ENCODE measurements around the gene PFDN5. TPM values are rescaled to one million over a fixed set of nuclear protein-coding genes. Genes with fewer than 3 reads are reported as not detected.

The PFDN5 gene
- total RNA-seq, 2 experiments from 2014 or later, result 305 to 335 TPM

DNA sequence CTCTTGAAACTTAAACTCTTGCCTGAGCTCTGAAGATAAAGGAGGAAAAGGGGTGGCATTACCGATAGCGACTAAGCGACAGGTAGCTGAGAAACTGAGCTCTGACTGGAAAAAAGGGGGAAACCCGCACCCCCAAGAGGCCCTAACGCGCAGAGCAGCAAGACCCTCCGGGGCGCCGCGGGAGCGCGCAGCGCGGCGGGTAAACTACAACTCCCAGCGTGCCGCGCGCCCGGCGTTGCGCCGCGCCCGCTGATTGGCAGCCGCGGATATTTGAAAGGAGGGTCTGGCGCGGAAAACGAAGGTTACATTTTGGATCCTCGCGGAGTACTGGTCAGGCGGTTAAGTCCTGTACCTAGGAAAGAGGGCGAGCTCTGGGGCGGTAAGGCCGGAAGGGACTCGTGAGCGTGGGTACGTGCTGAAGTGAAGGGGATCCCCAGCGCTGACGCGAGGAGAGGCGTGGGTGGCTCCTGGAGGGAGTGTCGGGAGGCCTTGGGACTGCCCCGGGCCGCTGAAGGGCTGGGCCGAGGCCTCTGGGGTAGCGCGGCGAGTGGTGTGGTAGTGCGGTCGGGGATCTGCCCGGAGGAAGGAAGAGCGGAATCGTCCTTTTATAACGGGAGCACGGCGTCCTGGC, 27.2 kb upstream of the PFDN5 start, which contains the start of gene ESPL1:
Gene ESPL1 (plus strand): TSS at position 301 of the 631 bp plus-strand sequence. CDS start 468 bp downstream, outside the sequence.
- ChIA-PET POLR2A (interaction anchor here (0.6 to 1.5 kb wide), 4 partner anchors 9 to 59 kb away, joined by 3 to 5 read pairs (median 3); no protein-coding TSS in a partner anchor), CTCF (interaction anchor here (0.6 to 8.0 kb wide), 27 partner anchors 9 to 241 kb away, joined by 3 to 117 read pairs (median 4); partner anchors contain the start of genes AAAS, CSAD and MYG1)
- Mint-ChIP-seq H3K4me3 (peak within 1 kb of the TSS; percentile 99), H3K27ac (peak within 1 kb of the TSS; percentile 97), H3K4me1 (peaks cover 53% of the 10 kb centered on the region), H3K27me3 (no peaks in the 10 kb centered on the region), H3K9me3 (no peaks in the 10 kb centered on the region), H3K36me3 (ENCODE audit: low read depth) (peaks cover 40% of the 10 kb centered on the region)
- DNase-seq, result peak; percentile 85

DNA sequence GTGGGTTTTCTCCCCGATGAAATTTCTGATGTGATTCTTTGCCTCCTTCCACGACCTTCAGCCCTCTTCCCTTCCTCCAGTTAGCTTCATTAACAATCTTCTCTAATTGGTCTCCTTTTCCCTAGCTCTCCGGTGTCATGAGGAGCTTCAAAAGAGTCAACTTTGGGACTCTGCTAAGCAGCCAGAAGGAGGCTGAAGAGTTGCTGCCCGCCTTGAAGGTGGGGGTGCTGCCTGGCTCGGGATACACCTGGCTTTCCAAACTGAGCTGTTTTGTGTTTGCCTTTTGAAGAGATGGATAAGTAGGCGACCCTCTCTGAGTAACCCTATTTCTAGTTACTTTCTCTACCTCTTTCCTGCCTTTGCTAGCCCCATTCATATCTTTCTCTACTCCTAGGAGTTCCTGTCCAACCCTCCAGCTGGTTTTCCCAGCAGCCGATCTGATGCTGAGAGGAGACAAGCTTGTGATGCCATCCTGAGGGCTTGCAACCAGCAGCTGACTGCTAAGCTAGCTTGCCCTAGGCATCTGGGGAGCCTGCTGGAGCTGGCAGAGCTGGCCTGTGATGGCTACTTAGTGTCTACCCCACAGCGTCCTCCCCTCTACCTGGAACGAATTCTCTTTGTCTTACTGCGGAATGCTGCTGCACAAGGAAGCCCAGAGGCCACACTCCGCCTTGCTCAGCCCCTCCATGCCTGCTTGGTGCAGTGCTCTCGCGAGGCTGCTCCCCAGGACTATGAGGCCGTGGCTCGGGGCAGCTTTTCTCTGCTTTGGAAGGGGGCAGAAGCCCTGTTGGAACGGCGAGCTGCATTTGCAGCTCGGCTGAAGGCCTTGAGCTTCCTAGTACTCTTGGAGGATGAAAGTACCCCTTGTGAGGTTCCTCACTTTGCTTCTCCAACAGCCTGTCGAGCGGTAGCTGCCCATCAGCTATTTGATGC, 26.4 kb upstream of the PFDN5 start:
- Mint-ChIP-seq H3K4me1 (peaks cover 53% of the 10 kb centered on the region), H3K27me3 (no peaks in the 10 kb centered on the region), H3K9me3 (no peaks in the 10 kb centered on the region), H3K4me3 (peak overlapping the region; percentile 99), H3K36me3 (ENCODE audit: low read depth) (peaks cover 42% of the 10 kb centered on the region), H3K27ac (peak overlapping the region; percentile 97)
- CTCF ChIA-PET, result interaction anchor here (0.7 to 8.0 kb wide), 25 partner anchors 9 to 240 kb away, joined by 3 to 117 read pairs (median 4); partner anchors contain the start of genes AAAS, CSAD and PFDN5
- no peak for DNase-seq
- POLR2A ChIA-PET, result interaction anchor here (0.6 to 1.5 kb wide), 3 partner anchors 9 to 49 kb away, joined by 3 read pairs; no protein-coding TSS in a partner anchor

DNA sequence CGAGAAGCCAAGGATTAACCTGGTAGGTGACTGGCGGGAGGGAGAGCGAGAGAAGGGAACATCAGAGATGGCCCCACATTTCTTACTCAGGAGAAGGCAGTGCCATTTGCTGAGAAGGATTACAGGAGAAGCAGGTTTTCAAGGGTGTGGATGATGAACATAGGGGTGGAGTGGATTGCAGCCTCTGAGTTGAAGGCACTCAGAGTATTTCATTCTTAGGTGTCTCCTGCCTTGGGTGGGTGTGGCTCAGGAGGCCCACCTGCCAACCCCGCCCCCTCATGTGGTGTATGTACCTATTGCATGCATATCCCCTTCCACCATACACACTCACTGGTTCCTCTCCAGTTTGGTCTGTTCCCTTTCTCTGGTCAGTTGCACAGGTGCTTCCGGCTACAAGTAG, 20.9 kb upstream of the PFDN5 start:
- Mint-ChIP-seq H3K4me1 (peaks cover 37% of the 10 kb centered on the region), H3K27me3 (no peaks in the 10 kb centered on the region), H3K36me3 (ENCODE audit: low read depth) (peaks cover 65% of the 10 kb centered on the region), H3K4me3 (no peak overlapping the region), H3K27ac (no peak overlapping the region), H3K9me3 (no peaks in the 10 kb centered on the region)
- CTCF ChIA-PET, result no interaction called here
- POLR2A ChIA-PET, result no interaction called here
- DNase-seq, result no peak

DNA sequence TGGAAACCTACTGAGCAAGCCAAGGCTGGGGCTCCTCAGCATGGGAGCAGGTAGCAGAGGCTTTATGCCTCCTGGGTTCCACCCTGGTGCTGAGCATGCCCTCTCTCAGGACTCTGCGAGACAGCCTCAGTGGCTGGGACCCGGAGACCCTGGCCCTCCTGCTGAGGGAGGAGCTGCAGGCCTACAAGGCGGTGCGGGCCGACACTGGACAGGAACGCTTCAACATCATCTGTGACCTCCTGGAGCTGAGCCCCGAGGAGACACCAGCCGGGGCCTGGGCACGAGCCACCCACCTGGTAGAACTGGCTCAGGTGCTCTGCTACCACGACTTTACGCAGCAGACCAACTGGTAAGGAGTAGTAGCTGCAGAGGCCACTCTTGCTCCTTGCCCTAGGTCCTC, 18.8 kb upstream of the PFDN5 start:
- no peaks in the 10 kb centered on the region for H3K27me3 Mint-ChIP-seq
- ChIA-PET CTCF (interaction anchor here (2.0 kb wide), 1 partner anchor 9 kb away, joined by 10 read pairs; the partner anchor contains the start of gene ESPL1), POLR2A (interaction anchor here (0.5 kb wide), 1 partner anchor 42 kb away, joined by 6 read pairs; no protein-coding TSS in a partner anchor)
- no peaks in the 10 kb centered on the region for H3K9me3 Mint-ChIP-seq
- peaks cover 57% of the 10 kb centered on the region for H3K36me3 Mint-ChIP-seq (ENCODE audit: low read depth)
- DNase-seq, result no peak
- H3K27ac Mint-ChIP-seq, result no peak overlapping the region
- H3K4me1 Mint-ChIP-seq, result peaks cover 18% of the 10 kb centered on the region
- H3K4me3 Mint-ChIP-seq, result no peak overlapping the region

DNA sequence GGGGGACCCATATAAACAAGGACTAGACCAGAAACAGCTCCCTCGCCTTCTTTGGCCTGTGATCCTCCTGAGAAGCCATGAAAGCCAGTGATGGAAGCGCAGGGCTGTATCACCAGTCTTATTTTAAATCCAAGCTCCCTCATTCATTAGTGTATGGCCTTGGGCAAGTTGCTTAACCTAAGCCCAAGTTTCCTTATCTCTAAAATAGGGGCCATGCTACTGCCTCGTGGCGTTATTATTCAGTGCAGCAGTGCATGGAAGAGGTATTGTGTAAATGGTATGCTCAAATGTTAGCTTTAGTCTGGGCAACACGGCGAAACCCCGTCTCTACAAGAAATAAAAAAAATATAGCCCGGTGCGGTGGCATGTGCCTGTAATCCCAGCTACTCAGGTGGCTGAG, 17.4 kb upstream of the PFDN5 start:
- H3K27me3 Mint-ChIP-seq, result no peaks in the 10 kb centered on the region
- no peaks in the 10 kb centered on the region for H3K9me3 Mint-ChIP-seq
- CTCF ChIA-PET, result interaction anchor here (0.6 to 2.3 kb wide), 11 partner anchors 8 to 212 kb away, joined by 3 to 16 read pairs (median 4); partner anchors contain the start of genes AAAS, ESPL1 and PFDN5
- peaks cover 56% of the 10 kb centered on the region for H3K36me3 Mint-ChIP-seq (ENCODE audit: low read depth)
- DNase-seq, result no peak
- peaks cover 8% of the 10 kb centered on the region for H3K4me1 Mint-ChIP-seq
- POLR2A ChIA-PET, result interaction anchor here (0.8 to 1.1 kb wide), 2 partner anchors 10 to 11 kb away, joined by 3 read pairs; partner anchors contain the start of gene ESPL1
- H3K27ac Mint-ChIP-seq, result no peak overlapping the region
- no peak overlapping the region for H3K4me3 Mint-ChIP-seq

DNA sequence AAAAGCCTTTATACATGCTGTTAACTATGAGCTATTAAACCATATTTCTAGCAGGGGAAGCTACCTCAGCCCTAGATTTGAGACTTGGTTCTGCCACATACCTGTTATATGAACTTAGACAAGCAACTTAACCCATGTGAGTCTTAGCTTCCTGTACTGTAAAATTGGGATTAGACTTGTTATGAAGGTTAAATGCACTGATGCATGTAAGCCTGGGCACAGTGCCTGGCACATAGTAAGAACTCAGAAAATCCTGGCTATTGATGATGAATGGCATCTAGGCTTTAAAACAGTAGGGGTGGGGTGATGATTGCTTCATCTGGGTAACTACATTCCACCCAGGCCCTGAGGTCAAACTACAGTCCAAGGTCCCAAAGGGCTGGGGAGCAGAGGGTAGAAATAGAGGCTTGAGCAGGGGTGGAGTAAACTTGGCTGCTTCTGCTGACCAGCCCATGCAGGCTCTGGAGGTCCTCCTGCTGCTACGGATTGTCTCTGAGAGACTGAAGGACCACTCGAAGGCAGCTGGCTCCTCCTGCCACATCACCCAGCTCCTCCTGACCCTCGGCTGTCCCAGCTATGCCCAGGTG, 16.0 kb upstream of the PFDN5 start:
- Mint-ChIP-seq H3K9me3 (no peaks in the 10 kb centered on the region), H3K4me1 (peaks cover 5% of the 10 kb centered on the region), H3K4me3 (no peak overlapping the region), H3K36me3 (ENCODE audit: low read depth) (peaks cover 59% of the 10 kb centered on the region), H3K27me3 (no peaks in the 10 kb centered on the region), H3K27ac (no peak overlapping the region)
- no peak for DNase-seq
- CTCF ChIA-PET, result interaction anchor here (0.8 to 2.3 kb wide), 5 partner anchors 10 to 112 kb away, joined by 3 to 16 read pairs (median 5); partner anchors contain the start of gene CSAD
- POLR2A ChIA-PET, result no interaction called here

DNA sequence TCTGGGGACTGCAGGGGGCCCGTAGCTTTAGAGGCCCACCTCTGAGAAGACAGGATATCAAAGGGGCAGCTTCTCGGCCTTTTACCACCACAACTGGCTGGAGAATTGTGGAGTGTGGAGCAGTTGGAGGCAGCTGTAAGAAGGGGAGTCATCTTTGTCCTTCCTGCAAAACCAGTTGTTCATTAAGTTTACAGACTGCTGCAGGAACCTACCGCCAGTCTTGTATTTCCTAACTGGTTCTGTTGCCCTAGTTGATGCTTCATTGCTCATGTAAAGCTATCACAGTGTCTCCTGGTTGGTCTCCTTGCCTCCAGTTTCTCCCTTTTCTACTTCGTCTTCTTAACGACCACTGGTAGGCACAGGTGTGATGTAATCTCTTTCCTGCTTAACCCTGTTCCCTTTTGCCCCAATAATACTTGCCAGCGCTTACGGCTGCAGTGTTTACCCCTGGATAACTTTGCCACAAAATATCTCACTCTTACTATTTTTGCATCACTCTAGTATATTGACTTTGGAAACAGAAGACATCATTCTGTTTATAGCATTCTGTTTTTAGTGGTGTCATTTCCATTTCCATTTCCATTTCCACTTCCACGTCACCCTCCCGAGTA, 15.3 kb upstream of the PFDN5 start:
- H3K4me1 Mint-ChIP-seq, result peaks cover 1% of the 10 kb centered on the region
- ChIA-PET POLR2A (no interaction called here), CTCF (interaction anchor here (0.6 to 2.1 kb wide), 5 partner anchors 10 to 155 kb away, joined by 3 to 16 read pairs (median 3); partner anchors contain the start of gene CSAD)
- H3K36me3 Mint-ChIP-seq (ENCODE audit: low read depth), result peaks cover 55% of the 10 kb centered on the region
- H3K27ac Mint-ChIP-seq, result no peak overlapping the region
- H3K9me3 Mint-ChIP-seq, result no peaks in the 10 kb centered on the region
- no peaks in the 10 kb centered on the region for H3K27me3 Mint-ChIP-seq
- no peak overlapping the region for H3K4me3 Mint-ChIP-seq
- no peak for DNase-seq

DNA sequence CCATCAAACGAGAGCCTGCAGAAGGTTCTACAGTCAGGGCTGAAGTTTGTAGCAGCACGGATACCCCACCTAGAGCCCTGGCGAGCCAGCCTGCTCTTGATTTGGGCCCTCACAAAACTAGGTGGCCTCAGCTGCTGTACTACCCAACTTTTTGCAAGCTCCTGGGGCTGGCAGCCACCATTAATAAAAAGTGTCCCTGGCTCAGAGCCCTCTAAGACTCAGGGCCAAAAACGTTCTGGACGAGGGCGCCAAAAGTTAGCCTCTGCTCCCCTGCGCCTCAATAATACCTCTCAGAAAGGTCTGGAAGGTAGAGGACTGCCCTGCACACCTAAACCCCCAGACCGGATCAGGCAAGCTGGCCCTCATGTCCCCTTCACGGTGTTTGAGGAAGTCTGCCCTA, 8.9 kb upstream of the PFDN5 start:
- ChIA-PET POLR2A (no interaction called here), CTCF (interaction anchor here (0.7 to 4.4 kb wide), 9 partner anchors 8 to 127 kb away, joined by 3 to 21 read pairs (median 4); partner anchors contain the start of genes ESPL1 and MYG1)
- Mint-ChIP-seq H3K4me3 (no peak overlapping the region), H3K36me3 (ENCODE audit: low read depth) (peaks cover 58% of the 10 kb centered on the region), H3K4me1 (peaks cover 9% of the 10 kb centered on the region), H3K27ac (no peak overlapping the region), H3K9me3 (no peaks in the 10 kb centered on the region), H3K27me3 (no peaks in the 10 kb centered on the region)
- no peak for DNase-seq

DNA sequence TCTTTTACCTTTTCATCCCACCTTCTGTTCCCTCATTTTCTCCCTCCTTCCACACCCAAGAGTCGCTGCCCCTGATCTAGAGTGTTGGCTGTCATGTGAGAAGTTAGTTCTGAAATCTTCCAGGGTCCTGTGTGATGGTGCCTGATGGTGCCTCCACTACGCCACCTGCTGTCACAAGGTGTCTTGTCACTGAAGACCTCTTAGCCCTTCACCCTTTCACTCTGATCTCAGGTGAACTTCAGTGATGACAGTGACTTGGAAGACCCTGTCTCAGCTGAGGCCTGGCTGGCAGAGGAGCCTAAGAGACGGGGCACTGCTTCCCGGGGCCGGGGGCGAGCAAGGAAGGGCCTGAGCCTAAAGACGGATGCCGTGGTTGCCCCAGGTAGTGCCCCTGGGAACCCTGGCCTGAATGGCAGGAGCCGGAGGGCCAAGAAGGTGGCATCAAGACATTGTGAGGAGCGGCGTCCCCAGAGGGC, 7.6 kb upstream of the PFDN5 start:
- DNase-seq, result peak; percentile 76
- ChIA-PET CTCF (interaction anchor here (0.9 to 4.4 kb wide), 13 partner anchors 9 to 221 kb away, joined by 3 to 21 read pairs (median 5); partner anchors contain the start of genes ESPL1 and MYG1), POLR2A (no interaction called here)
- Mint-ChIP-seq H3K9me3 (no peaks in the 10 kb centered on the region), H3K27me3 (no peaks in the 10 kb centered on the region), H3K27ac (peak overlapping the region; percentile 64), H3K4me1 (peaks cover 9% of the 10 kb centered on the region), H3K36me3 (ENCODE audit: low read depth) (peaks cover 56% of the 10 kb centered on the region), H3K4me3 (no peak overlapping the region)

DNA sequence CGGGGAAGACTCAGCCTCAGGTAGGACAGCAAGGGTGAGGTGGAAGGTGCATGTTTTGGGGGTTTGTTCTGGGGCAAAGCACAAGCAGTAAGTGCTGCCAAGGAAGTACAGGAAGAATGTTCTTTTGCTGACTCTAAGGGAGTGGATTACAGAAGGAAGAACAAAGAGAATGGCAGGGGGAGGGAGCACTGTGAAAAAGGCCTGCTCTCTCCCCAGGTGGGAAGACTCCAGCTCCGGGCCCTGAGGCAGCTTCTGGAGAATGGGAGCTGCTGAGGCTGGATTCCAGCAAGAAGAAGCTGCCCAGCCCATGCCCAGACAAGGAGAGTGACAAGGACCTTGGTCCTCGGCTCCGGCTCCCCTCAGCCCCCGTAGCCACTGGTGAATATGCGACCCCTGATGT, 7.0 kb upstream of the PFDN5 start:
- POLR2A ChIA-PET, result interaction anchor here (0.6 kb wide), 1 partner anchor 10 kb away, joined by 3 read pairs; no protein-coding TSS in a partner anchor
- no peak for DNase-seq
- CTCF ChIA-PET, result interaction anchor here (0.9 to 5.5 kb wide), 11 partner anchors 10 to 129 kb away, joined by 3 to 22 read pairs (median 5); partner anchors contain the start of genes AAAS and ESPL1
- Mint-ChIP-seq H3K4me3 (no peak overlapping the region), H3K36me3 (ENCODE audit: low read depth) (peaks cover 61% of the 10 kb centered on the region), H3K9me3 (no peaks in the 10 kb centered on the region), H3K4me1 (peaks cover 9% of the 10 kb centered on the region), H3K27ac (peak overlapping the region; percentile 3), H3K27me3 (no peaks in the 10 kb centered on the region)

DNA sequence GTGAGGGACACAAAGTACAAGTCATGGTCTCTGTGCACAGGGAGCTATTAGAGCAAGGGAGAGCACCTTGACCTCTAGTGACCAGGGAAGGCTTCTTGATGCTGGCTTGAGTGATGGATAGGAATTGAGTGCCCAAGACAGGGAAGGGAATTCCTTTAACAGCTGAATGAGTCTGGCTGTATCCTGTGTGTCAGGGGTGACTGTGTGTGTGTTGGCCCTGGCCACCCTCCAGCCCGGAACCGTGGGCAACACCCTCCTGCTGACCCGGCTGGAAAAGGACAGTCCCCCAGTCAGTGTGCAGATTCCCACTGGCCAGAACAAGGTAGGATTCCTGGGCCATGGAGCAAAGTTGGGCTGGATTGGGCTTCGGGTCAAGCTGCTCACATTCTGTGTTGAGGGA, 5.5 kb upstream of the PFDN5 start:
- ChIA-PET POLR2A (no interaction called here), CTCF (interaction anchor here (0.7 to 5.5 kb wide), 8 partner anchors 10 to 76 kb away, joined by 3 to 22 read pairs (median 8); partner anchors contain the start of genes AAAS, ESPL1 and MYG1)
- no peak overlapping the region for H3K27ac Mint-ChIP-seq
- peaks cover 19% of the 10 kb centered on the region for H3K4me1 Mint-ChIP-seq
- no peak overlapping the region for H3K4me3 Mint-ChIP-seq
- no peaks in the 10 kb centered on the region for H3K27me3 Mint-ChIP-seq
- DNase-seq, result no peak
- H3K9me3 Mint-ChIP-seq, result no peaks in the 10 kb centered on the region
- peaks cover 62% of the 10 kb centered on the region for H3K36me3 Mint-ChIP-seq (ENCODE audit: low read depth)

Data from activated CD4-positive, alpha-beta T cell treated with anti-CD3 and anti-CD28 coated beads, Interleukin-2, amount 10 ng/mL, durations not matched to agents 7 days and 5 days (primary cell).